H1 (cell line): ENCODE measurements around the gene RPL18. TPM values are rescaled to one million over a fixed set of nuclear protein-coding genes. Genes with fewer than 3 reads are reported as not detected.

ENCODE experiments used
- CTCF ChIA-PET: fragments of 300-600 bp; sonication (Branson Sonifier 250); formaldehyde crosslinking; loops from one replicate; lab custom pipeline; 2021; ENCODE audit not compliant: partially characterized antibody; lab: Charles Lee
- POLR2A ChIA-PET: fragments of 300-600 bp; sonication (Branson Sonifier 250); formaldehyde crosslinking; loops from one replicate; lab custom pipeline; 2021; ENCODE audit warnings: inconsistent platforms; ENCODE audit not compliant: partially characterized antibody; lab: Charles Lee
- DNase-seq, 2 experiments: peaks; one replicate each; pipeline versions ENCODE4 v3.0.0 to v3.0.0-alpha.2; 2010 to 2022; ENCODE audit warnings: low spot score in 2 of 2, low read depth in 1 of 2, mixed read lengths in 1 of 2
- FAIRE-seq: peaks from 2 replicates; lab custom pipeline; 2011; peaks lifted over from hg19 to GRCh38; lab: Jason Lieb, UNC
- H2AFZ ChIP-seq: 2 replicates; pipeline ENCODE4 v1.8.1; 2012; ENCODE audit warnings: low read length, inconsistent platforms
- H2AK5ac ChIP-seq: 2 replicates; pipeline ENCODE4 v1.6.1; 2013; ENCODE audit warnings: low read depth, low read length
- H2BK120ac ChIP-seq: replicated peaks from 2 replicates; pipeline ENCODE3; 2013; ENCODE audit warnings: low read depth, low read length, inconsistent platforms
- H2BK12ac ChIP-seq: 2 replicates; pipeline ENCODE4 v1.6.1; 2013; ENCODE audit warnings: low read depth, low read length
- H2BK15ac ChIP-seq: 2 replicates; pipeline ENCODE4 v1.6.1; 2013; ENCODE audit warnings: low read length
- H2BK20ac ChIP-seq: 2 replicates; pipeline ENCODE4 v1.6.1; 2013; ENCODE audit warnings: low read length
- H2BK5ac ChIP-seq: 2 replicates; pipeline ENCODE4 v1.6.1; 2013; ENCODE audit warnings: low read depth, low read length
- H3K14ac ChIP-seq: 2 replicates; pipeline ENCODE4 v1.6.1; 2013; ENCODE audit warnings: inconsistent platforms; ENCODE audit not compliant: insufficient read length
- H3K18ac ChIP-seq: 2 replicates; pipeline ENCODE4 v1.6.1; 2013; ENCODE audit warnings: low read length; ENCODE audit errors: extremely low read depth
- H3K23ac ChIP-seq: 2 replicates; pipeline ENCODE4 v1.6.1; 2013; ENCODE audit warnings: inconsistent platforms; ENCODE audit not compliant: insufficient read length
- H3K23me2 ChIP-seq: 2 replicates; pipeline ENCODE4 v1.6.1; 2013; ENCODE audit warnings: low read depth, low read length
- H3K27ac ChIP-seq: 2 replicates; pipeline ENCODE4 v1.6.1; 2011; ENCODE audit warnings: low read depth, low read length, inconsistent platforms
- H3K27me3 ChIP-seq, 4 experiments: replicated peaks in 1 of 4; 1 replicate in 1 of 4; 2 replicates in 3 of 4; pipeline versions ENCODE4 v1.6.1 to v1.8.1; 2011 to 2013; ENCODE audit warnings: low read length in 3 of 4, mild to moderate bottlenecking in 3 of 4, inconsistent platforms in 2 of 4, mixed read lengths in 2 of 4, moderate library complexity in 1 of 4; ENCODE audit not compliant: control insufficient read depth in 3 of 4, insufficient read depth in 3 of 4; ENCODE audit errors: extremely low read depth in 1 of 4
- H3K36me3 ChIP-seq, 4 experiments: 2 replicates each; pipeline versions ENCODE4 v1.6.1 to v1.8.1; 2011 to 2013; ENCODE audit warnings: mild to moderate bottlenecking in 4 of 4, low read length in 3 of 4, moderate library complexity in 2 of 4, control low read depth in 1 of 4, inconsistent platforms in 1 of 4; ENCODE audit not compliant: insufficient read depth in 4 of 4, control insufficient read depth in 2 of 4
- H3K4ac ChIP-seq: replicated peaks from 2 replicates; pipeline ENCODE3; 2013; ENCODE audit warnings: low read length, low read depth, mixed read lengths, inconsistent platforms; ENCODE audit not compliant: insufficient read length
- H3K4me1 ChIP-seq, 4 experiments: replicated peaks in 1 of 4; 1 replicate in 1 of 4; 2 replicates in 3 of 4; pipeline versions ENCODE4 v1.6.1 to v1.8.1; 2011 to 2013; ENCODE audit warnings: low read length in 3 of 4, inconsistent platforms in 2 of 4, mixed read lengths in 1 of 4; ENCODE audit not compliant: insufficient read depth in 4 of 4, control insufficient read depth in 3 of 4
- H3K4me2 ChIP-seq, 2 experiments: 2 replicates each; pipeline versions ENCODE4 v1.6.1 to v1.8.1; 2011 to 2013; ENCODE audit warnings: low read depth in 2 of 2, low read length in 2 of 2, control low read depth in 1 of 2, inconsistent platforms in 1 of 2, mild to moderate bottlenecking in 1 of 2; ENCODE audit not compliant: insufficient read depth in 1 of 2
- H3K4me3 ChIP-seq, 4 experiments: fragments of 200-600, 300-600 bp in 1 of 4; sonication (generic), shearing (Covaris generic), sonication (Bioruptor Twin) in 1 of 4; 2 replicates each; pipeline versions ENCODE4 v1.5.1 to v1.8.1; 2011 to 2016; ENCODE audit warnings: low read length in 4 of 4, low read depth in 3 of 4, control low read depth in 2 of 4, inconsistent platforms in 2 of 4, mild to moderate bottlenecking in 2 of 4, mixed read lengths in 1 of 4, moderate library complexity in 1 of 4; ENCODE audit not compliant: insufficient read depth in 2 of 4; ENCODE audit errors: extremely low read depth in 1 of 4
- H3K56ac ChIP-seq: replicated peaks from 2 replicates; pipeline ENCODE3; 2013; ENCODE audit warnings: low read depth, mild to moderate bottlenecking, mixed read lengths, low read length, inconsistent platforms; ENCODE audit not compliant: insufficient read length
- H3K79me1 ChIP-seq: 2 replicates; pipeline ENCODE4 v1.6.1; 2013; ENCODE audit warnings: low read depth, low read length, control low read depth
- H3K79me2 ChIP-seq, 2 experiments: 2 replicates each; pipeline versions ENCODE4 v1.6.1 to v1.8.1; 2012 to 2013; ENCODE audit warnings: low read length in 2 of 2, mild to moderate bottlenecking in 2 of 2, inconsistent platforms in 1 of 2; ENCODE audit not compliant: insufficient read depth in 2 of 2, control insufficient read depth in 1 of 2
- H3K9ac ChIP-seq, 4 experiments: replicated peaks in 1 of 4; 1 replicate in 1 of 4; 2 replicates in 3 of 4; pipeline versions ENCODE4 v1.6.1 to v1.8.1; 2011 to 2013; ENCODE audit warnings: low read depth in 3 of 4, low read length in 3 of 4, control low read depth in 2 of 4, mild to moderate bottlenecking in 2 of 4, moderate library complexity in 2 of 4, inconsistent platforms in 1 of 4; ENCODE audit errors: extremely low read depth in 1 of 4
- H3K9me3 ChIP-seq, 2 experiments: 2 replicates each; pipeline versions ENCODE4 v1.6.1 to v1.8.1; 2012 to 2013; ENCODE audit warnings: mild to moderate bottlenecking in 2 of 2, moderate library complexity in 2 of 2, control low read depth in 1 of 2, inconsistent platforms in 1 of 2, low read depth in 1 of 2, low read length in 1 of 2, mixed read lengths in 1 of 2; ENCODE audit not compliant: insufficient read depth in 2 of 2
- H4K20me1 ChIP-seq, 2 experiments: replicated peaks in 1 of 2; 2 replicates each; pipeline versions ENCODE3 to v1.8.1; 2011 to 2013; ENCODE audit warnings: inconsistent platforms in 2 of 2, low read length in 2 of 2, mild to moderate bottlenecking in 1 of 2; ENCODE audit not compliant: insufficient read depth in 2 of 2, control insufficient read depth in 1 of 2
- H4K5ac ChIP-seq: 2 replicates; pipeline ENCODE4 v1.6.1; 2013; ENCODE audit warnings: low read length, low read depth, mixed read lengths, inconsistent platforms; ENCODE audit not compliant: insufficient read length
- H4K8ac ChIP-seq: 2 replicates; pipeline ENCODE4 v1.8.0; 2013; ENCODE audit warnings: mild to moderate bottlenecking, moderate library complexity, low read length, inconsistent platforms; ENCODE audit not compliant: insufficient read depth; ENCODE audit errors: extremely low read depth
- H4K91ac ChIP-seq: replicated peaks from 2 replicates; pipeline ENCODE3; 2013; ENCODE audit warnings: low read length, mixed read lengths, inconsistent platforms; ENCODE audit not compliant: insufficient read length
- EGR1 ChIP-seq: IDR thresholded peaks from 2 replicates; pipeline ENCODE4 v1.6.1; 2011; ENCODE audit warnings: low read depth, low read length, borderline replicate concordance
- NRF1 ChIP-seq: IDR thresholded peaks from 2 replicates; pipeline ENCODE4 v1.6.1; 2011; ENCODE audit warnings: mild to moderate bottlenecking, low read depth, low read length, improper control_type of control experiment
- POU5F1 ChIP-seq: IDR thresholded peaks from 2 replicates; pipeline ENCODE4 v1.6.1; 2011; ENCODE audit warnings: low read depth, mild to moderate bottlenecking, low read length, moderate library complexity
- RBBP5 ChIP-seq: IDR thresholded peaks from 2 replicates; pipeline ENCODE4 v1.7.1; 2012; ENCODE audit warnings: low read depth, mild to moderate bottlenecking, inconsistent platforms, low read length, moderate library complexity, borderline replicate concordance
- WGBS, 2 experiments: shearing (Covaris generic) in 1 of 2; methylation state at CpG; one replicate each; pipeline versions ENCODE4 v1.1.6 to v1.1.7; 2013 to 2015; ENCODE audit warnings: low lambda C conversion rate in 2 of 2, mixed read lengths in 2 of 2, inconsistent platforms in 1 of 2, low coverage in 1 of 2, missing lambda C conversion rate in 1 of 2; ENCODE audit not compliant: insufficient replicate concordance in 2 of 2, insufficient coverage in 1 of 2, insufficient read length in 1 of 2; ENCODE audit errors: extremely low coverage in 1 of 2, missing lambda C conversion rate in 1 of 2; 5-methylcytosine and 5-hydroxymethylcytosine counted together
- polyA plus RNA-seq, 7 experiments: library from polyadenylated mRNA; depleted of rRNA in 3 of 7; stranded (reverse) in 5 of 7; unstranded in 2 of 7; fragments of >200 nt in 5 of 7; fragments of 200-250 nt in 2 of 7; gene quantifications; 1 replicate in 5 of 7; 2 replicates in 1 of 7; 4 replicates in 1 of 7; pipeline versions ENCODE4 v1.2.1 to v1.2.3, GENCODE V29; 2011 to 2013; ENCODE audit warnings: missing spikeins in 2 of 7, mixed read lengths in 2 of 7
- total RNA-seq: library from RNA; stranded (reverse); fragmentation: NEBNext Ultra II Directional; extraction: Animal tissue kit (Norgen Biotek cat#: 25700); gene quantifications from 2 replicates; pipeline ENCODE4 v1.2.1, GENCODE V29; 2021

Gene RPL18
- total and polyA plus RNA-seq, 2 of the 8 experiments (the other 6 are each of a cell fraction or from before 2014, with no cell fraction given): 1,669 to 2,789 TPM

- H2BK5ac ChIP-seq: no peak overlapping the region
- no peak overlapping the region for H2AFZ ChIP-seq
- H3K4ac ChIP-seq: no peak overlapping the region
- H2BK15ac ChIP-seq: no peak overlapping the region
- H3K4me2 ChIP-seq: no peak overlapping the region
- no peak overlapping the region for H3K14ac ChIP-seq
- H3K27me3 ChIP-seq: no peaks in the 10 kb centered on the region
- no peak for FAIRE-seq
- no peak overlapping the region for H3K56ac ChIP-seq
- H3K4me1 ChIP-seq: no peaks in the 10 kb centered on the region
- no peak for TF ChIP-seq EGR1
- no peak for TF ChIP-seq POU5F1
- no peak for TF ChIP-seq NRF1
- TF ChIP-seq RBBP5: no peak
- no peaks in the 10 kb centered on the region; the same call in 1 of the 2 replicates for H3K23me2 ChIP-seq
- no peak overlapping the region for H3K4me3 ChIP-seq
- CTCF ChIA-PET: interaction anchor here (0.6 to 1.4 kb wide), 3 partner anchors 114 to 935 kb away, joined by 3 to 4 read pairs (median 4); no protein-coding TSS in a partner anchor
- DNase-seq: no peak
- 93% methylated on average over 39 of the region's 39 CpGs; no CpG with 5 or more reads in 1 of the 2 experiments for WGBS, 2 experiments
- no peak overlapping the region for H3K23ac ChIP-seq
- no peak overlapping the region for H2BK20ac ChIP-seq
- no peak overlapping the region for H3K9ac ChIP-seq
- POLR2A ChIA-PET: interaction anchor here (27.0 kb wide), 1 partner anchor 19 kb away, joined by 788 read pairs; the partner anchor contains the start of genes DBP, FAM83E, RPL18 and SPHK2
- H2BK12ac ChIP-seq: no peak overlapping the region
- no peaks in the 10 kb centered on the region for H3K79me1 ChIP-seq
- no peak overlapping the region for H3K27ac ChIP-seq
- H2AK5ac ChIP-seq: no peak overlapping the region
- no peak overlapping the region for H2BK120ac ChIP-seq
- no peaks in the 10 kb centered on the region for H3K9me3 ChIP-seq
- H3K18ac ChIP-seq: no peak overlapping the region
- H4K5ac ChIP-seq: no peak overlapping the region
- H4K91ac ChIP-seq: no peak overlapping the region
- no peaks in the 10 kb centered on the region for H3K79me2 ChIP-seq
- peak overlapping the region; percentile 79; the same call in 1 of the 2 replicates for H4K8ac ChIP-seq
- peaks cover 2% of the 10 kb centered on the region in 2 experiments for H4K20me1 ChIP-seq
- no peaks in the 10 kb centered on the region for H3K36me3 ChIP-seq
These were observed 15.5 kb downstream of the RPL18 start for GRCh38 chr19:48603449-48603848.
